ENCODE measurements around the gene GSTM2. TPM values are rescaled to one million over a fixed set of nuclear protein-coding genes. Genes with fewer than 3 reads are reported as not detected.
A peak's percentile ranks its signal among the peaks of the same experiment; 100 is the strongest.

Gene GSTM2
- total RNA-seq, 1 donor from 2014 or later: 20.3 TPM

DNA sequence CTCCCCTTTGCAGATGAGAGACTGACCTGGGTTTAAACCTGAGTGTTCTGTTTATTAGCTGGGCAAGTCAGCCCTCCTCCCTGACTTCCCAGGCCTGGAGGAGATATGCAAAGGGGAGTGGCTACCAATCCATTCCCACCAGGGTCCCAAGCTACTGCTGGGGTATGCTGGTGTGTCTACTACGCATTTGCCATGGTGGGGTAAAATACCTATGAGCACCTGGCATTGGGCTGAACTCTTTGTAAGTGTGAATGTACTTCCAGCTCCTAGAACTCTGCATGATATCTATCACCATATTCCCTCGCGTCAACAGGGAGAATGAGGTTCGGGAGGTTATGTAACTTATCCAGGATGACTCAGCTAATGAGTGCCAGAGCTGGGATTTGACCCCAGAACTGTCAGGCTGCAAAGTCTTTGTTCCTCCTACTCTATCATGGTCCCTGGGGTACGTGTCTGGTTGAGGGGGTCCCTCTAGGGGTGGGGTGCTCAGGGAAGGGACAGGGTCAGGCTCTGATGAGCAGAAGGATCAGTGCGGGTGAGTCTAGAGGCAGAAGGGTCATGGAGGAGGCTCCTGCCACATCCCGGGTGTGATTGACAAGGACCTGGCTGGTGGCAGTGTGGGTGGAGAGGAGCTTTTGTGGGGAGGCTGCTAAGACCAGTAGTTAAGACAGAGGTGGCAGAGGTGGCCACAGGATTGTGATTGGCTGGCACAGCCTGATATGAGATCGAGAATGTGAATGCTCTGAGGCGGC lies 31.5 kb upstream of the GSTM2 start:
- Histone ChIP-seq H3K4me3 (no peak overlapping the region), H3K4me1 (no peaks in the 10 kb centered on the region), H3K27ac (no peak overlapping the region), H3K27me3 (no peaks in the 10 kb centered on the region), H3K36me3 (peaks cover 3 to 4% of the 10 kb centered on the region in 2 donors), H3K9me3 (no peaks in the 10 kb centered on the region)
- intact Hi-C loops (cut with DNase I): no loop called here
- DNase-seq (ENCODE audit: low spot score in 2 of 2): peak in 1 of 2 donors; percentile 58
- no peak for TF ChIP-seq CTCF (IDR thresholded peaks at IDR 0.05)

GRCh38 chr1:109637446-109637845 lies 30.4 kb upstream of the GSTM2 start:
- H3K27me3 ChIP-seq: no peaks in the 10 kb centered on the region
- H3K9me3 ChIP-seq: no peaks in the 10 kb centered on the region
- peak in 1 of 2 donors; percentile 22 for DNase-seq (ENCODE audit: low spot score in 2 of 2)
- no peak overlapping the region for H3K27ac ChIP-seq
- H3K4me1 ChIP-seq: no peaks in the 10 kb centered on the region
- intact Hi-C loops (cut with DNase I): no loop called here
- TF ChIP-seq CTCF (IDR thresholded peaks at IDR 0.05): no peak
- no peaks in the 10 kb centered on the region for H3K36me3 ChIP-seq
- H3K4me3 ChIP-seq: no peak overlapping the region

- Histone ChIP-seq H3K4me3 (no peak overlapping the region), H3K4me1 (no peaks in the 10 kb centered on the region), H3K27ac (no peak overlapping the region), H3K9me3 (no peaks in the 10 kb centered on the region), H3K36me3 (no peaks in the 10 kb centered on the region), H3K27me3 (no peaks in the 10 kb centered on the region)
- TF ChIP-seq CTCF (IDR thresholded peaks at IDR 0.05): no peak
- no peak for DNase-seq (ENCODE audit: low spot score in 2 of 2)
- intact Hi-C loops (cut with DNase I): no loop called here
Observed at GRCh38 chr1:109639063-109639840, 28.6 kb upstream of the GSTM2 start.

DNA sequence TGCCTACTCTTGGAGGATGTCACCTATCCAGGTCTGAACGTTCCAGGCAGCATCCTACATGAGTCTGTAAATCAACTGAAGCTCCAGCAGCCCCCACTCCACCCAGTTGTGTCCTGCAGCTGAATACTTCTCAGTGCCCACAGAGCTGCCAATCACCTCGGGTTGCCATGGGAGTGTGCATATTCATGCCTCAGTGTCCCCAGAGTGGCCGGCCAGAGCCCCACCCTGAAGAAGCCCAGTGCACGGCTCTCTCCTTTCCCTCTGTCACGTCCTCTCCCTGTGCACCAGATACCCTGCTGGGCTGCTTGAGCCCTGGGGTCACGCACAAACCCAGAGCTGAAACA lies 28.0 kb upstream of the GSTM2 start:
- H3K36me3 ChIP-seq: no peaks in the 10 kb centered on the region
- TF ChIP-seq CTCF (IDR thresholded peaks at IDR 0.05): no peak
- intact Hi-C loops (cut with DNase I): loop anchor here (5.0 kb wide), 4 partner anchors 47 to 342 kb away; partner anchors contain the start of genes AHCYL1, GNAI3 and GSTM1
- H3K4me3 ChIP-seq: no peak overlapping the region
- H3K4me1 ChIP-seq: no peaks in the 10 kb centered on the region
- no peaks in the 10 kb centered on the region for H3K9me3 ChIP-seq
- DNase-seq (ENCODE audit: low spot score in 2 of 2): no peak
- H3K27ac ChIP-seq: no peak overlapping the region
- no peaks in the 10 kb centered on the region for H3K27me3 ChIP-seq

DNA sequence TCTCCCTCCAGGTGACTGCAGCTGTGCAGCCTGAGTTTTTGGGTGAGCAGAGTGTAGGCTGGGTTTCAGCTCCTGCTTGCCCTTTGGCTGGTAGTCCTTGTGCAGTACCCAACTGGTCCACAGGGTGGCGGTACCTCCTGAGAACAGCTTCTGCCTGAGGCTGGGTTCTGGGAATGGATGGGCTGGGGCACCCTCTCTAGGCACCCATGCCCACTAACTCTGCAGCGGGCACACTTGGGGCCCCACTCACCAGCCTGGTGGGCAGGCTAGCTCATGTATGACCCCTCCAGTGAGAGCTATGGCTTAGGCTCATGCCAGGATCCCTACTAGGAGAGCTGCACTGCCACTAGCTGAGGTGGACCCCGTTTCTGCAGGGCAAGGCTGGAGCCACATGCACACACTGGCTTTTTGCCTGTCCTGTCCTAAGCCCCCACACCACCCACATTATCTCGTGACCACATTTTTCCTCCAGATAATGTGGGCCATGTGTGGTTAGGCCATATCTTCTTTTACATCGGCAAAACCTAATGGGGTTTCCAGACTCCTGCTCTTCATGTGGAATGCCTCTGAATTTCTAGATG lies 27.5 kb upstream of the GSTM2 start:
- TF ChIP-seq CTCF (IDR thresholded peaks at IDR 0.05): peak; percentile 86 to 95 (median 94)

More for the DNA sequence above, 27.5 kb upstream of the GSTM2 start:
- intact Hi-C loops (cut with DNase I): loop anchor here (5.0 kb wide), 4 partner anchors 47 to 342 kb away; partner anchors contain the start of genes AHCYL1, GNAI3 and GSTM1
- H3K36me3 ChIP-seq: no peaks in the 10 kb centered on the region
- H3K9me3 ChIP-seq: no peaks in the 10 kb centered on the region
- DNase-seq (ENCODE audit: low spot score in 2 of 2): peak in 1 of 2 donors; percentile 93
- H3K4me3 ChIP-seq: no peak overlapping the region
- no peaks in the 10 kb centered on the region for H3K4me1 ChIP-seq
- H3K27ac ChIP-seq: no peak overlapping the region
- H3K27me3 ChIP-seq: no peaks in the 10 kb centered on the region

Data from ascending aorta (tissue), 2 donors.